Measurements from ENCODE around the gene ZNF274.
"Not testable (repeated sequence)": the region's sequence is repeated elsewhere in the genome, so short reads cannot be mapped to it uniquely, and the experiment has no call there.

Gene ZNF274

GRCh38 chr19:58213075-58213369, 30.2 kb downstream of the ZNF274 start:
- DNase-seq = no peak

- DNase-seq = no peak
Measured at GRCh38 chr19:58217069-58217481, 34.2 kb downstream of the ZNF274 start.

GRCh38 chr19:58217607-58218391, 34.9 kb downstream of the ZNF274 start:
- DNase-seq = no peak

- peak; percentile 56 for DNase-seq
Measured at GRCh38 chr19:58218899-58219298, 36.0 kb downstream of the ZNF274 start.

GRCh38 chr19:58227964-58228584, 45.2 kb downstream of the ZNF274 start:
- DNase-seq = no peak

GRCh38 chr19:58228585-58229254, 45.9 kb downstream of the ZNF274 start, which contains the start of gene ZNF544:
Gene ZNF544 (plus strand): TSS chr19:58228914. CDS start chr19:58244024, 15,110 bp downstream.
- peak; percentile 78 for DNase-seq

GRCh38 chr19:58229255-58229639, 46.4 kb downstream of the ZNF274 start:
- DNase-seq = peak; percentile 46

- no peak for DNase-seq
Measured at GRCh38 chr19:58237324-58237723, 54.5 kb downstream of the ZNF274 start.

- no peak for DNase-seq
Measured at GRCh38 chr19:58243351-58243750, 60.5 kb downstream of the ZNF274 start.

GRCh38 chr19:58248886-58249285, 66.0 kb downstream of the ZNF274 start:
- no peak for DNase-seq

- DNase-seq = no peak
Measured at GRCh38 chr19:58252102-58252685, 69.3 kb downstream of the ZNF274 start.

GRCh38 chr19:58258259-58258658, 75.4 kb downstream of the ZNF274 start:
- not testable (repeated sequence) for DNase-seq

- DNase-seq = no peak
Measured at GRCh38 chr19:58261600-58261967, 78.7 kb downstream of the ZNF274 start.

GRCh38 chr19:58261968-58262921, 79.4 kb downstream of the ZNF274 start:
- no peak for DNase-seq

GRCh38 chr19:58262922-58263296, 80.0 kb downstream of the ZNF274 start:
- no peak for DNase-seq
